IMR-90 (cell line): Measurements from ENCODE around the gene TBC1D30. TPM values are rescaled to one million over a fixed set of nuclear protein-coding genes. Genes with fewer than 3 reads are reported as not detected.

Source experiments
- ATAC-seq: fragments of 200-7000 bp; cut with Tn5 transposase; 2 replicates; pipeline ENCODE4 v1.9.1; 2020; ENCODE audit warnings: low read depth, mild to moderate bottlenecking, moderate library complexity
- BruUV-seq: library from RNA; stranded (reverse); fragments of 400-500 nt; replicated peaks from 2 replicates; lab custom pipeline; 2021; lab: Mats Ljungman, UMichigan
- CTCF ChIA-PET: fragments of 300-600 bp; formaldehyde crosslinking; extraction: SDS; loops from one replicate; lab custom pipeline; 2021; ENCODE audit warnings: antibody characterized with exemption; lab: Yijun Ruan, JAX
- POLR2A ChIA-PET: fragments of 300-600 bp; sonication (Branson Sonifier 250); formaldehyde crosslinking; loops from one replicate; lab custom pipeline; 2022; ENCODE audit warnings: antibody characterized with exemption; ENCODE audit not compliant: unreplicated experiment; lab: Charles Lee
- DNase-seq: peaks from one replicate; pipeline ENCODE4 v3.0.0; 2013
- H2AFZ ChIP-seq: replicated peaks from 2 replicates; pipeline ENCODE3; 2013; ENCODE audit warnings: low read length, mild to moderate bottlenecking; ENCODE audit not compliant: poor library complexity
- H2AK5ac ChIP-seq: 2 replicates; pipeline ENCODE4 v1.6.1; 2013; ENCODE audit warnings: low read depth, low read length, inconsistent platforms
- H2AK9ac ChIP-seq: replicated peaks from 2 replicates; pipeline ENCODE3; 2013; ENCODE audit warnings: mild to moderate bottlenecking, low read depth, low read length, moderate library complexity; ENCODE audit not compliant: poor library complexity
- H2BK120ac ChIP-seq: 2 replicates; pipeline ENCODE4 v1.6.1; 2013; ENCODE audit warnings: low read depth, low read length, inconsistent platforms
- H2BK15ac ChIP-seq: 3 replicates; pipeline ENCODE4 v1.6.1; 2013; ENCODE audit warnings: low read depth, low read length, inconsistent platforms
- H2BK20ac ChIP-seq: 2 replicates; pipeline ENCODE4 v1.6.1; 2013; ENCODE audit warnings: low read depth, mild to moderate bottlenecking, inconsistent platforms, low read length, moderate library complexity
- H2BK5ac ChIP-seq: 2 replicates; pipeline ENCODE4 v1.6.1; 2013; ENCODE audit warnings: mild to moderate bottlenecking, low read depth, low read length, inconsistent platforms; ENCODE audit not compliant: poor library complexity, severe bottlenecking
- H3K14ac ChIP-seq: replicated peaks from 2 replicates; pipeline ENCODE4 v1.6.1; 2013; ENCODE audit warnings: low read depth, low read length, inconsistent platforms
- H3K18ac ChIP-seq: 2 replicates; pipeline ENCODE4 v1.6.1; 2013; ENCODE audit warnings: low read depth, low read length, control low read depth
- H3K23ac ChIP-seq: 2 replicates; pipeline ENCODE4 v1.6.1; 2013; ENCODE audit warnings: low read depth, low read length, inconsistent platforms
- H3K27ac ChIP-seq: 2 replicates; pipeline ENCODE4 v1.5.1; 2013; ENCODE audit warnings: mild to moderate bottlenecking, control low read depth, low read length; ENCODE audit not compliant: insufficient read depth
- H3K27me3 ChIP-seq: 2 replicates; pipeline ENCODE4 v1.6.1; 2013; ENCODE audit warnings: low read length; ENCODE audit not compliant: control insufficient read depth, insufficient read depth
- H3K36me3 ChIP-seq: 2 replicates; pipeline ENCODE4 v1.6.1; 2013; ENCODE audit warnings: low read length, mixed read lengths; ENCODE audit not compliant: control insufficient read depth, insufficient read depth
- H3K4ac ChIP-seq: 2 replicates; pipeline ENCODE4 v1.6.1; 2013; ENCODE audit warnings: low read depth, low read length, inconsistent platforms
- H3K4me1 ChIP-seq: 2 replicates; pipeline ENCODE4 v1.6.1; 2013; ENCODE audit warnings: low read length, mixed read lengths; ENCODE audit not compliant: control insufficient read depth, insufficient read depth
- H3K4me2 ChIP-seq: 2 replicates; pipeline ENCODE4 v1.6.1; 2013; ENCODE audit warnings: low read depth, mild to moderate bottlenecking, control low read depth, low read length, moderate library complexity
- H3K4me3 ChIP-seq: 2 replicates; pipeline ENCODE4 v1.5.1; 2013; ENCODE audit warnings: low read depth, mild to moderate bottlenecking, control low read depth, low read length, moderate library complexity; ENCODE audit not compliant: insufficient read depth
- H3K56ac ChIP-seq: 2 replicates; pipeline ENCODE4 v1.6.1; 2013; ENCODE audit warnings: low read length, inconsistent platforms; ENCODE audit not compliant: insufficient read depth; ENCODE audit errors: extremely low read depth
- H3K79me1 ChIP-seq, 2 experiments: 2 replicates each; pipeline ENCODE4 v1.6.1; 2013; ENCODE audit warnings: low read length in 2 of 2, inconsistent platforms in 1 of 2, low read depth in 1 of 2
- H3K9ac ChIP-seq: 2 replicates; pipeline ENCODE4 v1.6.1; 2013; ENCODE audit warnings: low read depth, low read length, control low read depth
- H3K9me1 ChIP-seq: 2 replicates; pipeline ENCODE4 v1.6.1; 2013; ENCODE audit warnings: low read length, inconsistent platforms; ENCODE audit not compliant: insufficient read depth
- H3K9me3 ChIP-seq: 2 replicates; pipeline ENCODE4 v1.6.1; 2013; ENCODE audit warnings: low read length; ENCODE audit not compliant: control insufficient read depth, insufficient read depth
- H4K20me1 ChIP-seq: 2 replicates; pipeline ENCODE4 v1.6.1; 2013; ENCODE audit warnings: low read length, inconsistent platforms; ENCODE audit not compliant: insufficient read depth
- H4K5ac ChIP-seq: 2 replicates; pipeline ENCODE4 v1.6.1; 2013; ENCODE audit warnings: mild to moderate bottlenecking, low read depth, low read length, control low read depth
- H4K8ac ChIP-seq, 2 experiments: 2 replicates each; pipeline ENCODE4 v1.6.1; 2013; ENCODE audit warnings: low read depth in 2 of 2, low read length in 2 of 2, control low read depth in 1 of 2, inconsistent platforms in 1 of 2
- H4K91ac ChIP-seq: 2 replicates; pipeline ENCODE4 v1.6.1; 2013; ENCODE audit warnings: low read depth, low read length, inconsistent platforms; ENCODE audit not compliant: insufficient read depth
- CEBPB ChIP-seq: IDR thresholded peaks from 2 replicates; pipeline ENCODE4 v1.6.1; 2012; ENCODE audit warnings: low read depth, low read length, improper control_type of control experiment
- CHD1 ChIP-seq: IDR thresholded peaks from 2 replicates; pipeline ENCODE4 v1.6.1; 2012; ENCODE audit warnings: low read depth, low read length, improper control_type of control experiment
- CTCF ChIP-seq: conservative IDR thresholded peaks from 2 replicates; pipeline ENCODE4 v1.5.1; 2012; ENCODE audit warnings: mild to moderate bottlenecking, low read depth, low read length, improper control_type of control experiment
- FOS ChIP-seq: fragments of 150-350 bp; IDR thresholded peaks from 2 replicates; pipeline ENCODE4 v1.6.1; 2016; ENCODE audit warnings: low read depth, low read length
- MAFK ChIP-seq: IDR thresholded peaks from 2 replicates; pipeline ENCODE4 v1.6.1; 2012; ENCODE audit warnings: low read depth, low read length, improper control_type of control experiment
- MAZ ChIP-seq: IDR thresholded peaks from 2 replicates; pipeline ENCODE4 v1.6.1; 2012; ENCODE audit warnings: low read depth, mild to moderate bottlenecking, low read length, improper control_type of control experiment, moderate library complexity, borderline replicate concordance
- MXI1 ChIP-seq: IDR thresholded peaks from 2 replicates; pipeline ENCODE4 v1.6.1; 2012; ENCODE audit warnings: low read depth, mild to moderate bottlenecking, low read length, moderate library complexity, borderline replicate concordance
- NFE2L2 ChIP-seq: fragments of 150-350 bp; IDR thresholded peaks from 2 replicates; pipeline ENCODE4 v1.6.1; 2016; ENCODE audit warnings: low read depth, mild to moderate bottlenecking, low read length
- POLR2A ChIP-seq: IDR thresholded peaks from 2 replicates; pipeline ENCODE4 v1.6.1; 2012; ENCODE audit warnings: mild to moderate bottlenecking, low read depth, low read length
- RAD21 ChIP-seq: IDR thresholded peaks from 2 replicates; pipeline ENCODE4 v1.6.1; 2012; ENCODE audit warnings: low read length, improper control_type of control experiment
- RCOR1 ChIP-seq: IDR thresholded peaks from 2 replicates; pipeline ENCODE4 v1.6.1; 2012; ENCODE audit warnings: mild to moderate bottlenecking, low read length, improper control_type of control experiment; ENCODE audit not compliant: insufficient replicate concordance
- SMC3 ChIP-seq: fragments of 150-350 bp; IDR thresholded peaks from 2 replicates; pipeline ENCODE4 v1.6.1; 2016; ENCODE audit warnings: low read depth, mild to moderate bottlenecking, antibody characterized with exemption, low read length, moderate library complexity
- USF2 ChIP-seq: fragments of 150-350 bp; IDR thresholded peaks from 2 replicates; pipeline ENCODE4 v1.6.1; 2017; ENCODE audit warnings: mild to moderate bottlenecking, antibody characterized with exemption, low read length, low read depth
- WGBS, 2 experiments: methylation state at CpG; one replicate each; pipeline versions ENCODE4 v1.1.5 to v1.1.7; 2013; ENCODE audit warnings: missing lambda C conversion rate in 2 of 2; ENCODE audit not compliant: insufficient read length in 1 of 2; ENCODE audit errors: extremely low coverage in 2 of 2; 5-methylcytosine and 5-hydroxymethylcytosine counted together
- dilution Hi-C: fragments of 300-500 bp; cut with HindIII; formaldehyde crosslinking; loops from one replicate; pipeline ENCODE4 v1.14.3; 2018; ENCODE audit warnings: low sequenced_read_pairs; ENCODE audit not compliant: unreplicated experiment
- in situ Hi-C: fragments of 300-500 bp; cut with MboI; formaldehyde crosslinking; loops from 3 replicates; pipeline ENCODE4 v1.14.3; 2019; ENCODE audit warnings: low sequenced_read_pairs, inconsistent platforms, mixed read lengths
- intact Hi-C: fragments of 100-400 bp; cut with micrococcal nuclease; formaldehyde crosslinking; loops from 2 replicates; pipeline ENCODE4 v1.10.0; 2022
- polyA plus RNA-seq, 3 experiments: library from polyadenylated mRNA; depleted of rRNA; stranded (reverse); fragments of >200 nt; gene quantifications; 2 replicates each; pipeline ENCODE4 v1.2.3, GENCODE V29; 2012; ENCODE audit warnings: low replicate concordance in 1 of 3
- total RNA-seq: library from RNA; depleted of rRNA; stranded (reverse); fragments of >200 nt; gene quantifications from 2 replicates; pipeline ENCODE4 v1.2.3, GENCODE V29; 2012
- TF ChIP-seq, protein P1 (sequence below): fragments of 150-350 bp; IDR thresholded peaks from 2 replicates; pipeline ENCODE4 v1.6.1; 2016; ENCODE audit warnings: low read depth, mild to moderate bottlenecking, low read length, moderate library complexity, borderline replicate concordance

Gene TBC1D30
- total and polyA plus RNA-seq, 2 of the 4 experiments (the other 2 are of a cell fraction): 0.18 to 0.24 TPM

DNA sequence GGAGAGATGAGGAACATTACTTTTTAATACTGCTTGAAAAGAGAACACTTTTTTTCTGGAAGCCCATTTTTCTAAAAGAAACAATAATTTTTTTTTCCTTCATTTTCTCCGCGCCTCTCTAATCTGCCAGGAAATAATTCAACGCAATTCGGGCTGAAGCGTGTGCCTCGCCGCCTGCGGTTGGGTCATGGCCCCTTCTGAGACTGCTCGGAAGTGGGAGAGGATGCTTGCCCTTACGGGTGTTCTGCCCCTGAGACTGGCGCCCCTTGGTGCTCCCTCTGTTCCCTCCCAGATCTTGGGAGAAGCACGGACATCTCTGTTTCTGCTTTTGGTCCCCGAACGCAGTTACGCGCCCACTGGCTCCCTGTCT is 332 bp upstream of the TBC1D30 start:
- H3K4me2 ChIP-seq: peak overlapping the region; percentile 79
- intact Hi-C loops (no loop called here), in situ Hi-C loops (no loop called here), dilution Hi-C loops (no loop called here)
- no peak overlapping the region for H3K27ac ChIP-seq
- H3K27me3 ChIP-seq: peaks cover 42% of the 10 kb centered on the region
- no peaks in the 10 kb centered on the region for H3K36me3 ChIP-seq
- no peak overlapping the region for H4K8ac ChIP-seq
- H3K9me1 ChIP-seq: no peaks in the 10 kb centered on the region
- no peaks in the 10 kb centered on the region for H4K20me1 ChIP-seq
- H3K9ac ChIP-seq: no peak overlapping the region
- no peak overlapping the region for H3K18ac ChIP-seq
- peak; percentile 13; the same call in 1 of the 2 replicates for ATAC-seq
- no peaks in the 10 kb centered on the region for H3K79me1 ChIP-seq
- H4K91ac ChIP-seq: no peak overlapping the region
- no peaks in the 10 kb centered on the region; the same call in none of the 2 replicates for H3K9me3 ChIP-seq
- BruUV-seq: no TSS peak
- ChIA-PET POLR2A (no interaction called here), CTCF (no interaction called here)
- no peak for DNase-seq
- H3K4me3 ChIP-seq: peak overlapping the region; percentile 33
- no peak overlapping the region for H2BK120ac ChIP-seq
- no peak overlapping the region for H2BK15ac ChIP-seq
- no peak overlapping the region for H2BK20ac ChIP-seq
- H2AK5ac ChIP-seq: no peak overlapping the region
- H3K56ac ChIP-seq: no peak overlapping the region
- peak overlapping the region; percentile 80 for H2AFZ ChIP-seq
- H3K4me1 ChIP-seq: no peaks in the 10 kb centered on the region
- H4K5ac ChIP-seq: no peak overlapping the region
- no peak overlapping the region for H2BK5ac ChIP-seq
- no peak overlapping the region for H3K14ac ChIP-seq
- WGBS, 2 experiments: no CpG with 5 or more reads among the region's 16 CpGs
- H3K23ac ChIP-seq: no peak overlapping the region
- H3K4ac ChIP-seq: no peak overlapping the region
- TF ChIP-seq FOS (no peak), CTCF (no peak), SMC3 (no peak), CEBPB (no peak), POLR2A (no peak), USF2 (no peak), MXI1 (no peak), RAD21 (no peak), NFE2L2 (no peak), RCOR1 (no peak), MAZ (no peak), CHD1 (no peak), MAFK (no peak)
- TF ChIP-seq, protein P1, sequence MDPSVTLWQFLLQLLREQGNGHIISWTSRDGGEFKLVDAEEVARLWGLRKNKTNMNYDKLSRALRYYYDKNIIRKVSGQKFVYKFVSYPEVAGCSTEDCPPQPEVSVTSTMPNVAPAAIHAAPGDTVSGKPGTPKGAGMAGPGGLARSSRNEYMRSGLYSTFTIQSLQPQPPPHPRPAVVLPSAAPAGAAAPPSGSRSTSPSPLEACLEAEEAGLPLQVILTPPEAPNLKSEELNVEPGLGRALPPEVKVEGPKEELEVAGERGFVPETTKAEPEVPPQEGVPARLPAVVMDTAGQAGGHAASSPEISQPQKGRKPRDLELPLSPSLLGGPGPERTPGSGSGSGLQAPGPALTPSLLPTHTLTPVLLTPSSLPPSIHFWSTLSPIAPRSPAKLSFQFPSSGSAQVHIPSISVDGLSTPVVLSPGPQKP: no peak
- no peak overlapping the region for H2AK9ac ChIP-seq
